Activated CD4-positive, CD25-positive, alpha-beta regulatory T cell treated with anti-CD3 and anti-CD28 coated beads, Interleukin-2, amount 50 U/mL, for 24 hours (primary cell): ENCODE data around the gene LPA.
"Not testable (repeated sequence)": the region's sequence is repeated elsewhere in the genome, so short reads cannot be mapped to it uniquely, and the experiment has no call there.

Experiments
- ATAC-seq, 2 donors: fragments of 150-1000 bp; cut with Tn5 transposase; one replicate each; pipeline ENCODE4 v1.10.0; 2021; ENCODE audit warnings: mild to moderate bottlenecking in 1 of 2, moderate library complexity in 1 of 2

LPA gene, protein sequence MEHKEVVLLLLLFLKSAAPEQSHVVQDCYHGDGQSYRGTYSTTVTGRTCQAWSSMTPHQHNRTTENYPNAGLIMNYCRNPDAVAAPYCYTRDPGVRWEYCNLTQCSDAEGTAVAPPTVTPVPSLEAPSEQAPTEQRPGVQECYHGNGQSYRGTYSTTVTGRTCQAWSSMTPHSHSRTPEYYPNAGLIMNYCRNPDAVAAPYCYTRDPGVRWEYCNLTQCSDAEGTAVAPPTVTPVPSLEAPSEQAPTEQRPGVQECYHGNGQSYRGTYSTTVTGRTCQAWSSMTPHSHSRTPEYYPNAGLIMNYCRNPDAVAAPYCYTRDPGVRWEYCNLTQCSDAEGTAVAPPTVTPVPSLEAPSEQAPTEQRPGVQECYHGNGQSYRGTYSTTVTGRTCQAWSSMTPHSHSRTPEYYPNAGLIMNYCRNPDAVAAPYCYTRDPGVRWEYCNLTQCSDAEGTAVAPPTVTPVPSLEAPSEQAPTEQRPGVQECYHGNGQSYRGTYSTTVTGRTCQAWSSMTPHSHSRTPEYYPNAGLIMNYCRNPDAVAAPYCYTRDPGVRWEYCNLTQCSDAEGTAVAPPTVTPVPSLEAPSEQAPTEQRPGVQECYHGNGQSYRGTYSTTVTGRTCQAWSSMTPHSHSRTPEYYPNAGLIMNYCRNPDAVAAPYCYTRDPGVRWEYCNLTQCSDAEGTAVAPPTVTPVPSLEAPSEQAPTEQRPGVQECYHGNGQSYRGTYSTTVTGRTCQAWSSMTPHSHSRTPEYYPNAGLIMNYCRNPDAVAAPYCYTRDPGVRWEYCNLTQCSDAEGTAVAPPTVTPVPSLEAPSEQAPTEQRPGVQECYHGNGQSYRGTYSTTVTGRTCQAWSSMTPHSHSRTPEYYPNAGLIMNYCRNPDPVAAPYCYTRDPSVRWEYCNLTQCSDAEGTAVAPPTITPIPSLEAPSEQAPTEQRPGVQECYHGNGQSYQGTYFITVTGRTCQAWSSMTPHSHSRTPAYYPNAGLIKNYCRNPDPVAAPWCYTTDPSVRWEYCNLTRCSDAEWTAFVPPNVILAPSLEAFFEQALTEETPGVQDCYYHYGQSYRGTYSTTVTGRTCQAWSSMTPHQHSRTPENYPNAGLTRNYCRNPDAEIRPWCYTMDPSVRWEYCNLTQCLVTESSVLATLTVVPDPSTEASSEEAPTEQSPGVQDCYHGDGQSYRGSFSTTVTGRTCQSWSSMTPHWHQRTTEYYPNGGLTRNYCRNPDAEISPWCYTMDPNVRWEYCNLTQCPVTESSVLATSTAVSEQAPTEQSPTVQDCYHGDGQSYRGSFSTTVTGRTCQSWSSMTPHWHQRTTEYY (N-terminal part only)

GRCh38 chr6:160664198-160664597 is at the start of gene LPA:
LPA (minus strand) TSS chr6:160664275; CDS start chr6:160664214, 61 bp downstream.
- not testable (repeated sequence) for ATAC-seq

GRCh38 chr6:160708993-160709392 is 44.9 kb upstream of the LPA start:
- not testable (repeated sequence) for ATAC-seq

DNA sequence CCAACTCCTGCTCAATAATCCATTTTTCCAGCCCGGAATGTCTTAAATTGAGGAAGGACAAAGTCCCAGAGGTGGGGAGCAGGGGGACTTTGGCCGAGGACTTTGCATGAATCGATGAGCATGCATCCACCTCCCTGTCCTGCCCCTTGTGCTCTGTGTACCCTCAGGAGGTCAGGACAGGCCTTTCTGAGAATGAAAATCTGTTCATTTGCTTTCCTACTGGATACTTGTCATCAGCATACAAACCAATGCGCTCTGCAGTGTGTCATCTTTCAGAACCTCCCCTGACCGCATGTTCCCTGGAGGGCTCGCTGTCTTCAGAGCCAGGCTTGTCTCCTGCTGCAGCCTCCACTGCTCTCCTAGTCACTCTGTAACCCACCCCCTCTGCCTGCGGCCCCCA is 40.6 kb upstream of the LPA start:
- not testable (repeated sequence) for ATAC-seq

- not testable (repeated sequence) for ATAC-seq
These were observed 38.0 kb upstream of the LPA start, which contains the start of gene PLG for GRCh38 chr6:160701918-160702680. PLG (plus strand) TSS chr6:160702244; CDS start chr6:160702305, 61 bp downstream.

- no peak for ATAC-seq
These were observed 33.8 kb upstream of the LPA start for GRCh38 chr6:160697826-160698225.

GRCh38 chr6:160696884-160697283 is 32.8 kb upstream of the LPA start:
- not testable (repeated sequence) for ATAC-seq

DNA sequence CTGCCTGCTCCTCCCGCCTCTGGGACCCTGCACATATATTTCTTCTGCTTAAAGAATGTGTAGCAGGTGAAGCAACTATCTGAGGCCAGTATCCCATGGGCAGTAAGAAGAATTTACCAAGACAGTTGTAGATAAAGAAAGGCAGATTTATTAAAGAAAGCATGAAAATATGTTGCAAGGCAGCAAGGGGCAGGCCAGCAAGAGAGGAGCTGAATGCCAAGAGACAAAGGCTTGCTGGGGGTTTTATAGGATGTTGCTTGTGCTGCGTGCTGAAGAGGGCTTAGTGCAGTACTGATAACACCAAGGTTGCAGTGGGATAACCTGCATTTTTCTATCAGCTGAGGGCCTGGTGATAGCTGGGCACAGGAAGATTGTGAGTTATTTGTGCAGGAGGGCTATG is 31.5 kb upstream of the LPA start:
- not testable (repeated sequence) for ATAC-seq

DNA sequence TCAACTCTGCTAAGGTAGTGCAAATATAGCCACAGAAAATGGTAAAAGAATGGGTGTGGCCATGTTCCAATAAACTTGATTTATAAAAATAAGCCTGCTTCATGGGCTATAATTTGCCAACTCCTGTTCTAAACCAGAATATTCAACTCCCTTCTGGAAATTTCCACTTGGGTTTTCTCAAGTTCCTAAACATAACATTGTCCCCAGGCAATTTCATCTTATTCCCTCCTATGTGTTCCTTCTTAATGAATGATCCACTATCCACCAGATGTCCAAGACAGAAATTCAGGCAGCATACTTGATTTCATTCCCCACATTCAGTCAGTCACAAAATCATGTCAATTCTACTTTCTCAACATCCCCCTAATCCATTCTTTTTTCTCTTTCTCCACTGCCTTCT is 30.9 kb upstream of the LPA start:
- not testable (repeated sequence) for ATAC-seq

- no peak for ATAC-seq
These were observed 28.4 kb upstream of the LPA start for GRCh38 chr6:160692369-160692959.

DNA sequence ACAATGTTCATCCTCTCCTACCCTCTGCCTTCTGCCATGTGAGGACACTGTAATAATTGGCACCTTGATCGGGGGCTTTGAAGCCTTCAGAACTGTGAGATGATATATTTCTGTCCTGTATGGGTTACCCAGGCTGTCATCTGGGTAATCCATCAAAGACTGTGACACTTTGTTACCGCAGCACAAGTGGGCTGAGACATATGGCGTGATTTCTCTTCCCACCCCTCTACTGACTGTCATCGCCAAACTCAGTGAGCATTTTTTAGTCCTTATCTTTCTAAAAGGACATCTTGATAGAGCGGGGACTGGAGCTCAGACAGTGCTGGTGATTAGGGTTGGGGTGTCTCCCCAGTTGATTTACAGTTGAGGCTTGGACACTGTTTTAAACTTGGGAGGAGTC is 27.5 kb upstream of the LPA start:
- ATAC-seq = no peak

DNA sequence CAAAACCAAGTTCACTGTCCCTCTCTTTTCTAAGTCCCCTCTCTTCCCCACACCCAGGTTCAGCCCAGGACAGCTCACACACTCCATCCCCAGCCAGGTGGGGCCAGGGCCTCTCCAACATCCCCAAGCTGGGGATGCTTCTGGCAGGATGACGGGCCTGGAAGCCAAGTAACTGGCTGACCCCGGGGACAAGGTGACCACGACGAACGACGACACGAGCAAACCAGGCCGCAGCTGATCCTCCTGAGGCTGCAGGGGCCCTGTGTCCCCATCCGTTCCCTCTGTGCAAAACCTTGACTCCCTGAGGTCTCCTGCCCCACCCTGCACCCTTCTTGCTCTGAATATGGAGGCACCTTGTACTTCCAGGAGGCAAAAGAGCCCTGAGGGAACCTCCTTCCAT is 26.4 kb upstream of the LPA start:
- no peak for ATAC-seq

GRCh38 chr6:160685762-160686450 is 21.8 kb upstream of the LPA start:
- ATAC-seq = no peak

DNA sequence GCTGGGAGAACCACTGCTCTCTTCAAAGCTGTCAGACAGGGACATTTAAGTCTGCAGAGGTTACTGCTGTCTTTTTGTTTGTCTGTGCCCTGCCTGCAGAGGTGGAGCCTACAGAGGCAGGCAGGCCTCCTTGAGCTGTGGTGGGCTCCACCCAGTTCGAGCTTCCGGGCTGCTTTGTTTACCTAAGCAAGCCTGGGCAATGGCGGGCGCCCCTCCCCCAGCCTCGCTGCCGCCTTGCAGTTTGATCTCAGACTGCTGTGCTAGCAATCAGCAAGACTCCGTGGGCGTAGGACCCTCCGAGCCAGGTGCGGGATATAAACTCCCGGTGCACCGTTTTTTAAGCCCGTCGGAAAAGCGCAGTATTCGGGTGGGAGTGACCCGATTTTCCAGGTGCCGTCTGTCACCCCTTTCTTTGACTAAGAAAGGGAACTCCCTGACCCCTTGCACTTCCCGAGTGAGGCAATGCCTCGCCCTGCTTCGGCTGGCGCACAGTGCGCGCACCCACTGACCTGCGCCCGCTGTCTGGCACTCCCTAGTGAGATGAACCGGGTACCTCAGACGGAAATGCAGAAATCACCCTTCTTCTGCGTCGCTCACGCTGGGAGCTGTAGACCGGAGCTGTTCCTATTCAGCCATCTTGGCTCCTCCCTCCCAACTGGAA is 21.2 kb upstream of the LPA start:
- ATAC-seq = not testable (repeated sequence)

DNA sequence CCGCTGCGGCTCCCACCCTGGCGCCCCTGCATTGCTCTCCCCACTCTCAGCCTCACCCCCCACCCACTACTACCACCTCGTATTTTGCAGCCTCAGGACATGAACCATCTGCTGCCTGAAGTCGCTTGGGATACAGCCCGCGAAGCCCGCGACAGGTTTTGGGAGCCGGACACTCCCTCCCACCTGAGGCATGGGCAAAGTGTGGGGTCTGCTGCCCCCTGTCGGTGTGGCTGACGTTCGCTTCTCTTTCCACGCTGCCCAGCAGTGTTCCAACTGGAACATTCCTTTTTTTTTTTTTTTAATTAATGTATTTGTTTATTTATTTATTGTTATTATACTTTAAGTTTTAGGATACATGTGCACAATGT is 15.3 kb upstream of the LPA start:
- no peak for ATAC-seq

DNA sequence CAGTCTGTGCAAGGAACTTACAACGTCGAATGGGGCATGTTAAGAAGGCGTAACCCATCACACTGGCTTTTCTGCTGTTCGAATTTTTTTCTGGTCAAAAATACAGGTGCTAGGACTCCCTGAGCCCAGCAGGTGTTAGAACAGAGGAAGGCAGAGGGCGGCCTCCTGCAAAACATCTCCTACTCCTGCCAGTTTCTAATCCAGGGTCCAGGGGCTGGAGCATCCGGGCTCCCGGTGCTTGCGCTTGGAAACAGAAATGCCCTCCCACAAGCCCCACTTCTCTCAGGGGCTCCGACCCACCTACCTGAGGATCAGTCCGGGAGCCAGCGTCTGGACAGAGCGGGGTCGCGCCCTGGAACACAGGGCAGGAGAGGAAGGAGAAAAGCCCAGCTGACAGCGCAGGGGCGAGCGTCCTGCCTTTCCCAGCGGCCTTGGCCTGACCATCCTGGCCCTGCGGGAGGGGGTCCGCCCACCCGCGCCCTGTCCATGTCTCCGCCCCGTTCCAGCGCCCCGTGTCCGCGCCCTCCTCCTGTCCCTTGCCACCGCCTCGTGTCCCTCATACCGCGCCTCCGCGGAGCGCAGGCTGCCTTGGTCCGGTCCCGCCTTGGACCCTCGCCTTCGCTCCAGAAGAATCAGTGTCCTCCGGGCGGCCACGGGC is 14.8 kb upstream of the LPA start:
- no peak for ATAC-seq

DNA sequence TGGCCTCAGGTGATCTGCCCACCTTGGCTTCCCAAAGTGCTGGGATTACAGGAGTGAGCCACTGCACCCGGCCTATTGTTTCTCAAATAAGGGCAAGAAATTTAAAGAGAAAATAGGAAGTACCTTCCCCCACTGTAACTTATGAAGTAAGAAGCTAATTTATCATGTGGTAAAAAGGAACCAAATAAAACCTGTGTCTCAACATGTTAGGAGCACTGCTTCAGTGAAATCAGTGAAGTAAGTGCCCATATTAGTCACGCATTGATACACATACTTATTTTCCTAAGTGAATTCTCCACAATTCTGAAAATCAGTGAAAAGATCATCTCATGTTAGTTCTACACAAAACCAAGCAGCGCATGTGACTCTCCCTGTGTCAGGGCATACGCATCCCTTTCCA is 14.2 kb upstream of the LPA start:
- no peak for ATAC-seq

DNA sequence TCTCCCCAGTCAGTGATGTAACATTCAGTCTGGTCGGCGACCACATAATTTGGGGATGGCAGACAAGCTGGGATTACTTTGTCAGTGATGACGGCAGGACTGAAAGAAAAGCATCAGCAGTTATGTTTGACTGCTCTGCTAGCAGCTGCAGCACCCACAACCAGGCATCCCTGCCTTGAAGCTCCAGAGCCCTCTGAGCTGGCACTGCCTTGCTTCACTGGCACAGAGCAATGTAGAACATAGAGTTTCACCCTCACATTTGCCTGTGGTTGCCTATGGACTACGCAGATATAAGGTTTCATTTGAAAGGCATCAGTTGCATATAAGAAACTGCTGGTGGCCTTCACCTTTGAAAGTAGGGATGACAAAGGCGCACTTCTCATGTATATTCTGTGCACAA is 12.3 kb upstream of the LPA start:
- not testable (repeated sequence) for ATAC-seq

DNA sequence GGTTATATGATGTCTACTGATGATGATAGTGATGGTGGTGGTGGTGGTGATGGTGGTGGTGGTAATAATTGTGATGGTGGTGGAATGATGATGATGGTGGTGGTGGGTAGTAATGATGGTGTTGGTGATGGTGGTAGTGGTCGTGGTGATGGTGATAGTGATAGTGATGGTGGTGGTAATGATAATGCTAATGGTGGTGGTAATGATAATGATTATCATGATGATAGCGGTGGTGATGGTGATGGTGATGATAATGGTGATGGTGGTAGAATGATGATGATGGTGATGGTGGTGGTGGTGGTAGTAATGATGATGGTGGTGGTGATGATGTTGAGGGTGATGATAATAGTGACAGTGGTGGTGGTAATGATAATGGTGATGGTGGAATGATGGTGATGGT is 4.5 kb upstream of the LPA start:
- no peak for ATAC-seq

GRCh38 chr6:160667639-160668481 is 3.8 kb upstream of the LPA start:
- ATAC-seq = no peak
